CD4-positive, alpha-beta T cell treated with Interleukin-17A for 4 hours (primary cell): ENCODE results near the gene MRC2.

Source experiments
- DNase-seq: peaks from one replicate; pipeline ENCODE4 v3.0.0-alpha.2; 2020; ENCODE audit warnings: mixed read lengths

MRC2 gene

DNA sequence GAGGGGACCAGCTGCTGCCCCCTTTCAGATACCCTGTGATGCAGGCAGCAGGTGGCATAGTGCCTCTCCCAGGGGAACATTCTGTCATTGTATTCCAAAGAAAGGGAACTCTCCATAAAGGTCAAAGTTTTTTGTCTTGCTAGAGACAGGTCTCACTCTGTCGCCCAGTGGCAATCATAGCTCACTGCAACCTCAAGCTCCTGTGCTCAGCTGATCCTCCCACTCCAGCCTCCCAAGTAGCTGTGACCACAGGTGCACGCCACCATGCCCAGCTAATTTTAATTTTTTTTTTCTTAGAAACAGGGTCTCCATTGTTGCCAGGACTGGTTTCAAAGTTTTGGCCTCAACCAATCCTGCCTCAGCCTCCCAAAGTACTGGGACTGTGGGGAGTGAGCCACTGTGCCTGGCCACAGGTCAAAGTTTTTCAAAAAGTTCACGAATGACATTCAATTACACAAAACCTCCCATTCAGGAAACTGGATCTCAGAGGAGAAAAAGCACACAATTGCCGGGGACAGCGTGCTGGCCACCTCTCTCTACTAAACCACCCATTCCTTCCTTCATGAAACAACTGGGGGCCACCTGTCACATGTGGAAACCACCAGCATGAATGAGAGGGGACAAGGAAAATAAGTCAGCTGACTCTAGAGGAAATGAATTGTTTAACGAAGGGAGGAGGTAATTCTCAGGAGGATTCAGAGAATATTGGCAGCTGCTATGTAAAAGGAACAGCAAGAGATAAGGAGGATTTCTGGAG lies 100.6 kb downstream of the MRC2 start:
- DNase-seq: no peak

DNA sequence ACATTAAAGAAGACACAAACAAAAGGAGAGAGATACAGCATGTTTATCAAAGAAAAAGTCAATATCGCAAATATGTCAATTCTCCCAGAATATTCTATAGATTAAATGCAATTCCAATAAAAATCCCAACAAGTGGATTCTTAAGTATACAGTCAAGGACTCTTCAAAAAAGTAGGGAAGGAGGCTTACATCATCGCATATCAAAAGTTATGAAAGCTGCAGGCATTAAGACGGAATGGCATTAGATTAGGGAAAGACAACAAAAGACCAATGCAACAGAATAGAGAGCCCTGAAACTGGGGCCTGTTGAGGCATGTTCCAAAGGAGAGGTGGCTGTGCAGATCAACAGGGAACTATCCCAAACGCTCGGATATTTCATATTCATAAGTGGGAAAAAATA lies 104.7 kb downstream of the MRC2 start:
- DNase-seq: no peak

DNA sequence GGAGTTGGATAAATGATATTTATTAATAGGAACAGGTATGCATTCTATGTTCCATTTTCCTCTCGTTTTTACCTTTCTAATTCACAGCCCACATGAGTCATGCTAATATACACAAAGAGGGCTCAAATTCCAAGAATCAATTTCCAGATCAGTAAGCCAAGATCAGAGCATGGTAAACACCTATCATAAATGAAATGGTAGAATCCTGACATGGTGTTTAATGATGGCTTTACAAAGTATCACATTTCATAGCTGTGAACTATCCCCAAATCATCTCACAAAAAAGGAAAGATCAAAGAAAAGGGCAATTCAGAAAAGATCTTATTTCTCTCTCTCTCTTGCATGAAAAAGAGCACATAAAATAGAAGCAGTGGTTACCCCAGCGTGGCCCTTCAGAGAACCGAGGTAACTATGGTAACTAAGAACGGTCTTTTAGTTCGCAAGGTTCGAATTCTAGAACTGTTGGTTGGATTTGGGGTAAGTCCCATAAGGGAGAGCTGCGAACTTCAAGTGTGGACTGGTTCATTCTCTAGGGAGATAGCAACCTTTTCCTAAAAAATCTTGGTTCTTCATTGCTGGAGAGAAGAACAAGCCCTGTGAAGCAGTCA lies 107.7 kb downstream of the MRC2 start:
- no peak for DNase-seq

DNA sequence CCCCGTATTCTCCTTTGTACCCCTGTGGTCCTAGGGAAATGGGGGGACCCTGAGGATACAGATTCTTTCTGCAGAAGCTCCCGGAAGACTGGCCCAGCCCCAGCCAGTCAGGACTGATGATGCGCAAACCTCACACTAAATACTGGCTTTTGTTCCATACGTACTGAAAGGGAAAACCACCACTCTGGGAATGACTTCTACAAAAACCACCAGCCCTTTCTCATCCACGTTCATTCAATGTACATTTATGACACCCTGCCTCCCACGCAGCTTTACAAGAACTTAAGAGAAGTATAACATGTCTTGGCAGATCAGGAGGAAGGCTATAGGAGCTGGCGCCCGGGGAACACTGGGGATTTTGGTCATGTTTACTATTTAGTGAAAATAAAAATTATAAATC lies 110.0 kb downstream of the MRC2 start:
- no peak for DNase-seq

DNA sequence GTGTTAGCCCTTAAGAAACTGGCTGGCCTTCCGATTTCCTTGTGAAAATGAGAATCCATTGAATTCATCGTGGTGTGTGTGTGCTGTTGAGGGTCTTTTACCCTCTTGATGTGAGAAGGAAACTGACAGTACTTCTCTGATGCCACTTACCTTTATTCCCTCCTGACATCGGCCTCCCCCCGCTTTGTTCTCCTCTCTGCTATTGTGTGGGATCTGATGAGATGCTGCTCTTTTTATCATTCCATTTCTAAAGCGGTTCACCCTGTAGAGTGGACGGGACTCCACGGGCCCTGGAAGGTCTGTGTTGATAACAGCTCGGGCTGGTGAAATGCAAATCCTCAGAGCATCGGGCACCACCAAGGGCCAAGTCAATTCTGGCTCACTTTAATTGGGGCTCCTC lies 110.8 kb downstream of the MRC2 start:
- DNase-seq: no peak

DNA sequence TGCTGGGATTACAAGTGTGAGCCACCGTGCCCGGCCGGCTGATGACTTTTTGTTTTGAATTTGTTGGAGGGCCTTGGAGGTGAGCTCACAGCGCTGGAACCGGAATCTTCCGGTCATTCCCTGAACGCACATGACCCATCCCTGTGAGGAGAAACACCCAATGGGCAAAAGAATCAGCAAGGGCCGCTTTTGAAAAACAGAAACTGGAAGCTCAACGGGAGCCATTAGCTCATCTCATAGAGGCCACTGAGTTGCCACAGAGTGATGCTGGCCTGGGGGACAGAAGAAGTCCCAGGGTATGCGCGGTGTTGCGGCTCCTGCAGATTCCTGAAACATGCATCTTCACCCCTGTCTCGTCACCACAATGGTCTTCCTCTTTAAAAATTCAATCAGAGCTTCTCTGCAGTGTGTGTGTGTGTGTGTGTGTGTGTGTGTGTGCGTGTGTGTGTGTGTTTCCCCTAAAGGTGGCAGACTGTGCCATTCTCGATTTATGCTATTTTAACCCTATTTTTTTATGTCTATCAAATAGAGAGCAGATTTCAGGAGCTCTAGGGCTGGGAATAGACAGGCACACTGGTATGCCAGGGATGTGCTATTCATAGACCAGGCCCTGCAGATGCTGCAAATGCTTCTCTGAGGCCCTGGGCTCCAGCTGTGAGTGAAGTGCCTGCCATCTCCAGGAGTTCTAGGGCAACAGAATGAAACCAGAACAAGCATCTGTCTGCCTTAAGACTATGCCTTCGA lies 112.3 kb downstream of the MRC2 start:
- DNase-seq: no peak

DNA sequence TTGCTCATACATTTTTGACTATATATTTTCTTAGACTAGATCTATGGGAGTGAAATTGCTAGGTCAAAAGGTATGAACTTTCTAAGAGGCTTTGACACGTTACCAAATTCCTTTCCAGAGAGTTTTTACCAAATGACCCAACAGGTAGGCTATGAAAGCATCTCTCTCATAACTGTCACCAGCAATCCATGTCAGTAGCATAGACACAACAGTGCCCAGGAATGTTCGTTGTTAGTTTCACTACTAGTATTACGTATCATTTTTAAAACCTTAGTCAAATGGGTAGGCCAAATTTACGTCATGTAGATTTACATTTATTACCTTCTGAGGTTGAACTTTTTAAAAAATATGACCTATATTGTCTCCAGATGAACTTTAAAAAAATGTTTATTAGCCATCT lies 113.8 kb downstream of the MRC2 start:
- DNase-seq: no peak
